ENCODE measurements around the gene FRG2C.
"Not testable (repeated sequence)": the region's sequence is repeated elsewhere in the genome, so short reads cannot be mapped to it uniquely, and the experiment has no call there.

FRG2C gene

DNA sequence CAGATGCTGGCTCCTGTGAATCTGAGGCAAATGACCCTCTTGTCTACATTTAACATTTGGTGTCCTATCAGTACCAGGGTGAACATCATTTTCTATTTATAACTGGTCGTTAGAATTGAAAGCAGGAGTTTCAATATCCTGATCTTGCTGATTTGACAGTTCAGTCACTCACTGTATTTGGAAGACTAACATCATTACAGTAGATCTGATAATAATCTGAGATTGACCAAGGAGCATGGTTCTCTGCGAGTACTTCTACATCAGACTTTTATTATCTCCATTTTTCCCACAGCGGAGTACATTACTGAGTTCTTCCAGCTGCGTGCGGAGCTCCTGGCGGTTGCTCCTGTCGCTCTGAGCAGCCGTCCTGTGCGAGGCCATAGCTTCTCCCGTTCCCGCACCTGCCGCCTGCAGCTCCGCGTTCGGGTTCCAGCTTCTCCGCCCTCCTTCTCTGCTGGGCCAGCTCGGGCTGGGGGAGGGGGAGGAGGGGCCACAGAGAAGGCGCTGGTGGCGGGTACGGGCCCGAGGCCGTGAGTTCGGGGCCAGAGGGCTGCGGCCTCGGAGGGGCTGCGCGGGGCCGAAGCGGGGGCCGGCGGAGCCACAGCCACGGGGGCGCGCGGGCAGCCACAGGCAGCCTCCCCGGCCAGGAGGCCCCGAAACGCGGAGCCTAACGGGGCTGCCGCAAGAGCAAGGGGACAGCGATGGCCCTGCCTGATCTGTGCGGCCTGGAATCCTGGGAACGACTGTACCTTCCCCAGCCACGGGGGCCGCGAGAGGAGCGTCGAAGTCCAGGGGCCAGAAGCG lies 8.8 kb upstream of the FRG2C start:
- not testable (repeated sequence) for H3K9me3 ChIP-seq (ENCODE audit: control insufficient read depth, low read length); H3K9ac ChIP-seq (ENCODE audit: low read length); H3K4me3 ChIP-seq (ENCODE audit: low read length); H3K36me3 ChIP-seq (ENCODE audit: control insufficient read depth, insufficient read depth, low read length); H3K4me1 ChIP-seq (ENCODE audit: control insufficient read depth, insufficient read depth, low read length)
- peaks cover 14% of the 10 kb centered on the region for H3K27me3 ChIP-seq (ENCODE audit: control insufficient read depth, insufficient read depth, low read length)

DNA sequence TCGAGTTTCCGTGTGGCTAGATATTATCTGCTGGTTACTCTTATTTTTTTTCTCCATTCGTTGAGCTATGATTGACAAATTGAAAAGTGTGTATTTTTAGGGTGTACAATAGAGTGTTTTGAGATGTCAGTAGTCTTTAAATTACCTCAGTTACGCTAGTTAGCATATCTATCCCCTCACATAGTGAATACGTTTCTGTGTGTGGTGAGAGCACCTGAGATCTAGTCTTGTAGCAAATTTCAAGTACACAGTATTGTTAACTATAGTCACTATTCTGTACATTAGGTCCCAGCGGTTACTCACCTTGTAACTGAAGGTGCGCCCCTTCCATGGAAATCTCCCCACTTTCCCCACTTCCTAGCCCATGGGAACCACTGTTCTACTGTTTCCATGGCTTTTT lies 8.2 kb upstream of the FRG2C start:
- not testable (repeated sequence) for H3K36me3 ChIP-seq (ENCODE audit: control insufficient read depth, insufficient read depth, low read length); H3K4me3 ChIP-seq (ENCODE audit: low read length); H3K4me1 ChIP-seq (ENCODE audit: control insufficient read depth, insufficient read depth, low read length); H3K9ac ChIP-seq (ENCODE audit: low read length); H3K9me3 ChIP-seq (ENCODE audit: control insufficient read depth, low read length)
- peaks cover 14% of the 10 kb centered on the region for H3K27me3 ChIP-seq (ENCODE audit: control insufficient read depth, insufficient read depth, low read length)

DNA sequence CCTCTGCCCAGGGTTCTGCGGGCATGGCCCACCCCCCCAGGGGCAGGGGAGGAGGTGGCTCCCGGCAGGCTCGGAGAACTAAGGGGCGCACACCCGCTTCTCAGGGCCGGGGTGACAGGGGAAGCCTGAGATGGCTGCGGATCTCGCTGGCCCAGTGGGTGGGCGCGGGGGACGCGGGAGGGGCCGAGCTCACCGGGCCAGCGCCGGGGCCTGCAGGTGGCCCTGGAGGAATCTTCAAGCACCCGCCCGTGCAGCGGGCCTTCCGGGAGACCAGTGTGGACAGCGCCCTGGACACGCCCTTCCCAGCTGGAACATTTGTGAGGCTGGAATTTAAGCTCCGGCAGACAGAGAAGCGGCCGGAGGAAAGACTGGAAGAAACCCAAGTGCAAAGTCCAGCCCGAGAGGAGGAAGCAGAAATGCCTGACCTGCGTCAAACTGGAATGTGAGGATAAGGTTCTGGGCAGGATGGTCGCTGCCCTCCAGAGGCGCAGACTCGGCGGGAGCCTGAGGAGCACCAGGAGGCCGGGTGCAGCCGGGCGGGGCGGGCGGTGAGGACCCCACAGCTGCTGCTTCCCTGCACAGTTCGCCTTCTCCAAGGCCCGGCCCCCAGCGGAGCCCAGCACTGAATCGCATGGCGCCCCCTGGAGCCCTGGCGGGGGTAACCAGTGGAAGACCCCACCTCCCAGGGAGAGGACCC lies 5.6 kb upstream of the FRG2C start:
- not testable (repeated sequence) for H3K9me3 ChIP-seq (ENCODE audit: control insufficient read depth, low read length); H3K36me3 ChIP-seq (ENCODE audit: control insufficient read depth, insufficient read depth, low read length); H3K4me1 ChIP-seq (ENCODE audit: control insufficient read depth, insufficient read depth, low read length); H3K9ac ChIP-seq (ENCODE audit: low read length); H3K4me3 ChIP-seq (ENCODE audit: low read length)
- peaks cover 12% of the 10 kb centered on the region for H3K27me3 ChIP-seq (ENCODE audit: control insufficient read depth, insufficient read depth, low read length)

DNA sequence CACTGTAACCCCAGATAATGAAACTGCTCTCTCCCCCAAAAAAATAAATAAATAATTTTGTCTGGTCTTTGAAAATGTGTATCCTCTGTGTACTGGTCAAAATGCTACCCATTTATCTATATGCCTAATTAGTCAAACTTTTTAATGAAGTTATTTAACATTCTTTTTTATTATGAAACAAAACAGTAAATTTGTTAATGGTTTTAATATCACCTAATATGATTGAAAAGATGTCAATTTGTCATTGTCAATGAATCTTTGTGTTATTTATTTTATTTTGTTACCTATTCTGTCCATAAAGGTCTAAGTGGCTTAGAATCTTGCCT lies 5.1 kb upstream of the FRG2C start:
- H3K27me3 ChIP-seq (ENCODE audit: control insufficient read depth, insufficient read depth, low read length): peaks cover 10% of the 10 kb centered on the region
- not testable (repeated sequence) for H3K9me3 ChIP-seq (ENCODE audit: control insufficient read depth, low read length); H3K36me3 ChIP-seq (ENCODE audit: control insufficient read depth, insufficient read depth, low read length); H3K4me3 ChIP-seq (ENCODE audit: low read length); H3K9ac ChIP-seq (ENCODE audit: low read length); H3K4me1 ChIP-seq (ENCODE audit: control insufficient read depth, insufficient read depth, low read length)

DNA sequence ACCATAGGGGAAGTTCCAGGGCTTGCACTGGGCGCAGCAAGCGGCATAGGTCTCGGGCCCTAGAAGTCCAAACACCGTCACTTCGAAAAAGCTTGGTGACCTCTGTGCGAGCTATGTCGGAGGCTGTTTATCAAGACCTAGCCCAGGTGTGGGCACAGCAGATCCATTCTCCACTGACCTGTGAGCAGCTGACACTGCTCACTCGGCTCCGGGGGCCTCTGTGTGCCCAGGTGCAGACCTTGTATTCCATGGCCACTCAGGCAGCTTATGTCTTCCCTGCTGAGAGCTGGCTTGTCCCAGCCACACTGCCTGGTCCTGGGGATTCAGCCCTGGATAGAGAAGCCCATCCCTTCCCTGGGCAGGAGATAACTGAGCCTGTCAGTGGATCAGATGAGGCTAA lies 1.5 kb downstream of the FRG2C start:
- H3K36me3 ChIP-seq (ENCODE audit: control insufficient read depth, insufficient read depth, low read length); H3K9me3 ChIP-seq (ENCODE audit: control insufficient read depth, low read length); H3K9ac ChIP-seq (ENCODE audit: low read length); H3K4me3 ChIP-seq (ENCODE audit: low read length); H3K4me1 ChIP-seq (ENCODE audit: control insufficient read depth, insufficient read depth, low read length): not testable (repeated sequence)
- peaks cover 28% of the 10 kb centered on the region for H3K27me3 ChIP-seq (ENCODE audit: control insufficient read depth, insufficient read depth, low read length)

DNA sequence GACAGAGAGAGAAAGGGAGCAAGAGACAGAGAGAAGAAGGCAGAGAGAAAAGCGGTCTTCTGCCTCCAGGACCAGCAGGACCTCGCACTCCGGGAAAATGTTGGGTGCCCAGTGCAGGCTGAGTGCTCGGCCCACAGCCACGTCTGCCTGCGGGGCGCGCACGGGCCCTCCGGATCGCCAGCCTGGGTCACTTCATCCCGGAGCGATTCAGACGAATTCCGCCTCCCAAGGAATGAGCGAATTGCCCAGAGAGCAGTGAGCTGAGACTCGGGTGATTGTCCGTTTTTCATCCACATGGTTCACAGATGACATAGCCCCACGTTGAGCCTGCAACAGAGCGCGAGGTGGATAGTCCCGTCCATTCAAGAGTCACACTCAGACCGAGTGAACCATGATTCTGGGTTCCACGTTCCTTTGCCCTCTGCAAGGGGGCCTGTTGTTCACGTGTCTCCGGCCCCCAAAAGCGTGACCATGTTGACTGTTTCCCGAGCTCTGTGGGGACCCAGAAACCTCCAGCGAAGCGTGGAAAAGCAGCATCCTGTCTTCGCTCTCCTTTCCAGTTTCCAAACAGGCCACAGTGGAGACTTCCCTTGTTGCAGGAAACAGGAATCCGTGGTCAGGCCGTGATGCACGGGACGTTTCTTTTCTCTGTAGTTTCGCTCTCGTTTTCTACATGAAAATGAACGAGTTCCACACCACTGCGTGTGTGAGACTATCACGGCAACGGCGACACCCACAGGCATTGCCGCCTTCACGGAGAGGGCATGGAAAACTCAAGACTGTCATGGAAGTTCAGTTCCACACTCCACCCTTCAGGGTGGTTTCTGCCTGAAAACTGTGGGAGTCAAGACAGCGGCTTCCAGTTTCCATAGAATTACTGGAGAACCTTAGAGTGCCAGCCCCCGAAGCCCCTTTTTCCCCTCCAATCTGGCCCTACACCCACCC lies 3.9 kb downstream of the FRG2C start:
- H3K36me3 ChIP-seq (ENCODE audit: control insufficient read depth, insufficient read depth, low read length); H3K9ac ChIP-seq (ENCODE audit: low read length); H3K9me3 ChIP-seq (ENCODE audit: control insufficient read depth, low read length); H3K4me3 ChIP-seq (ENCODE audit: low read length): not testable (repeated sequence)
- peaks cover 46% of the 10 kb centered on the region for H3K27me3 ChIP-seq (ENCODE audit: control insufficient read depth, insufficient read depth, low read length)
- H3K4me1 ChIP-seq (ENCODE audit: control insufficient read depth, insufficient read depth, low read length): peaks cover 11% of the 10 kb centered on the region

DNA sequence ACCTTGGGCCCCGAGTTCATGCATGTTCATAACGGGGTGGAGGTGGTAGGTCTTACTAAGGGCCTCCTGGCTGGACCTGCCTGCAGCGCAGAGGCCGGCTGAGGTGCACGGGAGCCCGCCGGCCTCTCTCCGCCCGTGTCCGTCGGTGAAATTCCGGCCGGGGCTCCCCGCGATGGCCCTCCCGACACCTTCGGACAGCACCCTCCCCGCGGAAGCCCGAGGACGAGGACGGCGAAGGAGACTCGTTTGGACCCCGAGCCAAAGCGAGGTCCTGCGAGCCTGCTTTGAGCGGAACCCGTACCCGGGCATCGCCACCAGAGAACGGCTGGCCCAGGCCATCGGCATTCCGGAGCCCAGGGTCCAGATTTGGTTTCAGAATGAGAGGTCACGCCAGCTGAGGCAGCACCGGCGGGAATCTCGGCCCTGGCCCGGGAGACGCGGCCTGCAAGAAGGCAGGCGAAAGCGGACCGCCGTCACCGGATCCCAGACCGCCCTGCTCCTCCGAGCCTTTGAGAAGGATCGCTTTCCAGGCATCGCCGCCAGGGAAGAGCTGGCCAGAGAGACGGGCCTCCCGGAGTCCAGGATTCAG lies 4.7 kb downstream of the FRG2C start:
- H3K9me3 ChIP-seq (ENCODE audit: control insufficient read depth, low read length); H3K4me3 ChIP-seq (ENCODE audit: low read length); H3K9ac ChIP-seq (ENCODE audit: low read length); H3K36me3 ChIP-seq (ENCODE audit: control insufficient read depth, insufficient read depth, low read length): not testable (repeated sequence)
- Histone ChIP-seq H3K27me3 (ENCODE audit: control insufficient read depth, insufficient read depth, low read length) (peaks cover 46% of the 10 kb centered on the region), H3K4me1 (ENCODE audit: control insufficient read depth, insufficient read depth, low read length) (peaks cover 11% of the 10 kb centered on the region)

DNA sequence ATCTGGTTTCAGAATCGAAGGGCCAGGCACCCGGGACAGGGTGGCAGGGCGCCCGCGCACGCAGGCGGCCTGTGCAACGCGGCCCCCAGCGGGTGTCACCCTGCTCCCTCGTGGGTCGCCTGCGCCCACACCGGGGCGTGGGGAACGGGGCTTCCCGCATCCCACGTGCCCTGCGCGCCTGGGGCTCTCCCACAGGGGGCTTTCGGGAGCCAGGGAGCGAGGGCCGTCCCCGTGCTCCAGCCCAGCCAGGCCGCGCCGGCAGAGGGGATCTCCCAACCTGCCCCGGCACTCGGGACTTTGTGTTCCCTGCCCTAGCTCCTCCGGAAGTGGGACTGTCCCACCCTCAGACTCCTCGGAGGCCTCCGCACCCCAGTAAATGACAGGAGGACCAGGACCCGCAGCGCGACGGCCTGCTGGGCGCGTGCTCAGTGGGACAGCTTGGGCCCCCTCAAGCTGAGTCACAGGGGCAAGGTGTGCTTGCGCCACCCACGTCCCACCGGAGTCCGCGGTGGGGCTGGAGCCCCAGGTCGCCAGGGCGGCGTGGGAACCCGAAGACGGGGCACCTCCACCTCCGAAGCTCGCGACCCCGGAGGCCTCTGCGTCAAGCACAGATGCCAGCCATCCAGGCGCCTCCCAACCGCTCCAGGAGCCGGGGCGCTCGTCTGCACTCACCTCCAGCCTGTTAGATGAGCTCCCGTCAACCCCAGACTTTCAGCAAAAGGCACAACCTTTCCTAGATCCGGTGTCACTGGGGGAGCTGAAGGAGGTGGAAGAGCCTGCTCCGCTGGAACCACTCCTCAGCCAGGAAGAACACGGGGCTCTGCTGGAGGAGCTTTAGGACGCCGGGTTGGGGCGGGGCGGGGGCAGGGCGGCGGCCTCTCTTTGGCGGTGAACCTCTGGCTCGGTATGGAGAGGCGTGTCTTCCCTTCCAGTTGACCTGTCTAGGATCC lies 5.5 kb downstream of the FRG2C start:
- H3K27me3 ChIP-seq (ENCODE audit: control insufficient read depth, insufficient read depth, low read length): peaks cover 46% of the 10 kb centered on the region
- H3K9me3 ChIP-seq (ENCODE audit: control insufficient read depth, low read length); H3K4me3 ChIP-seq (ENCODE audit: low read length); H3K36me3 ChIP-seq (ENCODE audit: control insufficient read depth, insufficient read depth, low read length); H3K9ac ChIP-seq (ENCODE audit: low read length): not testable (repeated sequence)
- H3K4me1 ChIP-seq (ENCODE audit: control insufficient read depth, insufficient read depth, low read length): peaks cover 11% of the 10 kb centered on the region

DNA sequence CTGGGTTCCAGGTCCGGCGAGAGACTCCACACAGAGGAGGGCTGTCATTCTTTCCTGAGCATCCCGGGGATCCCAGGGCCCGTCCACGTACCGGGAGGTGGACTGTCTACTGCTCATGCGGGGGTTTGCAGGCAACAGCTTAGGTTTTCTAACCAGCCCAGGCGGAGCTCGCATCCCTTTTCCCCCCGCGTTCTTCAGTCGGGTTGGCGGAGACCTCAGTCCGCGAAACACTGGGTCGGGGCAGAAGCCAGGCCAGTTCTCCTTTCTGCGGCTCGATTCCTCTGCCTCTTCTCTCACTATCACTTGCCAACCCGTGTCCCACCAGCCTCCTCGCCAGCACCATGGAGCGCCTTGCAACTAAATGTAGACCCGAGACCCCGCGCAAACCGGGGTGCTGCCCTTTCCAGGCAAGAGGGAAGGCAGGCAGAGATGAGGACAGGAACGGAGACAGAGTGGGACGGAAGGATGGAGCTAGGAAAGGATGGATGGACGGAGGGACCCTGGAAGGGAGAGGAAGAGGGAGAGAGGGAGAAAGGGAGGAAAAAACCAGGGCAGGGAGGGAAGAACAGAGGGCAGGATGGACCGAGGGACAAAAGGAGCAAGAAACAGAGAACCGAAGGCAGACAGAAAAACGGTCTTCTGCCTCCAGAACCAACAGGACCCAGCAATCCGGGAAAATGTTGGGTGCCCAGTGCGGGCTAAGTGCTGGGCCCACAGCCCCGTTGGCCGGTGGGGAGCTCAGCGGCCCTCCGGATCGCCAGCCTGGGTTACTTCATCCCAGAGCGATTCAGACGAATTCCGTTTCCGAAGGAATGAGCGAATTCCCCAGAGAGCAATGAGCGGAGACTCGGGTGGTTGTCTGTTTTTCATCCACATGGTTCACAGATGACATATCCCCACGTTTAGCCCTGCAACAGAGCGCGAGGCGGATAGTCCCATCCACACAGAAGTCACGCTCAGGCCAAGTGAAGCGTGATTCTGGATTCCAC lies 6.5 kb downstream of the FRG2C start:
- H3K9ac ChIP-seq (ENCODE audit: low read length); H3K36me3 ChIP-seq (ENCODE audit: control insufficient read depth, insufficient read depth, low read length); H3K9me3 ChIP-seq (ENCODE audit: control insufficient read depth, low read length); H3K4me3 ChIP-seq (ENCODE audit: low read length): not testable (repeated sequence)
- peaks cover 11% of the 10 kb centered on the region for H3K4me1 ChIP-seq (ENCODE audit: control insufficient read depth, insufficient read depth, low read length)
- H3K27me3 ChIP-seq (ENCODE audit: control insufficient read depth, insufficient read depth, low read length): peaks cover 46% of the 10 kb centered on the region

DNA sequence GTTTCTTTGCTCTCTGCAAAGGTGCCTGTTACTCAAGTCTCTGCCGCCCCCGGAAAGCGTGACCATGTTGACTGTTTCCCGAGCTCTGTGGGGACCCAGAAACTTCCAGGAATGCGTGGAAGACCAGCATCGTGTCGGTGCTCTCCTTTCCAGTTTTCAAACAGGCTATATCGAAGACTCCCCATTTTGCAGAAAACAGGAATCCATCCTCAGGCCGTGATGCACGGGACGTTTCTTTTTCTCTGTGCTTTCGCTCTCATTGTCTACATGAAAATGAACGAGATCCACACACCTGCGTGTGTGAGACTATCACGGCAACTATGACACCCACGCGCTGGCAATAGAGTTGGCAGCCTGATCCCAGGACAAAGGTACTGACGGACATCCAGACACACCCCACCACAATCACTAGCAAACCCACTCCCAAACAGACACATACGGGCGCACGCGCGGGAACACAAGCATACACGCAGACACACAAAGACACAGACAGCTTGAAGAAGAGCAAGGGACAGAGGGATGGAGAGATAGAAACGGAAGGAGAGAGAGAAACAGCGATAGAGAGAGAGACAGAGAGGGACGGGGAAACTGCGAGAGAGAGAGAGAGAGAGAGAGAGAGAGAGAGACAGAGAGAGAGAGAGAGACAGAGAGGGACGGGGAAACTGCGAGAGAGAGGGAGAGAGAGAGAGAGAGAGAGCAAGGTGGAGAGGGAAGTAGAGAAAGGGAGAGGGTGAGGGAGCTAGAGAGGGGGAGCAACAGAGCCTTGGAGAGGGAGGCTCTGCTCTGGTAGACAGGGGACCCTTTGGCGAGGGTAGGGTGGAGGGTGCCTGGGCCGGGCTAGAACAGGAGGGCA lies 7.4 kb downstream of the FRG2C start:
- Histone ChIP-seq H3K27me3 (ENCODE audit: control insufficient read depth, insufficient read depth, low read length) (peaks cover 46% of the 10 kb centered on the region), H3K4me1 (ENCODE audit: control insufficient read depth, insufficient read depth, low read length) (peaks cover 11% of the 10 kb centered on the region)
- H3K4me3 ChIP-seq (ENCODE audit: low read length); H3K9ac ChIP-seq (ENCODE audit: low read length); H3K9me3 ChIP-seq (ENCODE audit: control insufficient read depth, low read length); H3K36me3 ChIP-seq (ENCODE audit: control insufficient read depth, insufficient read depth, low read length): not testable (repeated sequence)

Measured in mucosa of stomach (tissue), 1 donor.